IPS DF 4.7 (cell line): ENCODE data around the gene GAS1.

Experiments used
- DNase-seq: peaks from one replicate; pipeline ENCODE4 v3.0.0-alpha.2; 2013; ENCODE audit warnings: low spot score; ENCODE audit errors: extremely low read depth

GAS1 gene

GRCh38 chr9:86965636-86966395 is 18.5 kb upstream of the GAS1 start:
- DNase-seq, result no peak

- DNase-seq, result no peak
Observed at GRCh38 chr9:86962692-86963091, 15.4 kb upstream of the GAS1 start.

GRCh38 chr9:86960938-86961337 is 13.6 kb upstream of the GAS1 start:
- no peak for DNase-seq

GRCh38 chr9:86958203-86958602 is 10.9 kb upstream of the GAS1 start:
- no peak for DNase-seq

GRCh38 chr9:86955561-86955960 is 8.3 kb upstream of the GAS1 start:
- DNase-seq, result no peak

- no peak for DNase-seq
Observed at GRCh38 chr9:86955042-86955441, 7.7 kb upstream of the GAS1 start.

- DNase-seq, result no peak
Observed at GRCh38 chr9:86953181-86953580, 5.9 kb upstream of the GAS1 start.

GRCh38 chr9:86948074-86948929 is 996 bp upstream of the GAS1 start:
- no peak for DNase-seq

GRCh38 chr9:86946201-86947145 is 833 bp downstream of the GAS1 start:
- DNase-seq, result no peak

- no peak for DNase-seq
Observed at GRCh38 chr9:86945728-86946200, 1.5 kb downstream of the GAS1 start.

- DNase-seq, result no peak
Observed at GRCh38 chr9:86944796-86945727, 2.2 kb downstream of the GAS1 start.

GRCh38 chr9:86943201-86944113 is 3.8 kb downstream of the GAS1 start:
- no peak for DNase-seq

- DNase-seq, result no peak
Observed at GRCh38 chr9:86942281-86943200, 4.8 kb downstream of the GAS1 start.

GRCh38 chr9:86941197-86941596 is 6.1 kb downstream of the GAS1 start:
- no peak for DNase-seq

- DNase-seq, result no peak
Observed at GRCh38 chr9:86940774-86941173, 6.5 kb downstream of the GAS1 start.

GRCh38 chr9:86939891-86940290 is 7.4 kb downstream of the GAS1 start:
- DNase-seq, result no peak

GRCh38 chr9:86939321-86939720 is 8.0 kb downstream of the GAS1 start:
- DNase-seq, result no peak

GRCh38 chr9:86938780-86939179 is 8.5 kb downstream of the GAS1 start:
- DNase-seq, result no peak
